Measurements from ENCODE around the gene KISS1.

Gene KISS1

GRCh38 chr1:204232526-204232925 is 36.2 kb upstream of the KISS1 start:
- Histone ChIP-seq H3K27ac (no peak overlapping the region), H3K27me3 (no peaks in the 10 kb centered on the region), H3K9me3 (no peaks in the 10 kb centered on the region), H3K36me3 (peaks cover 0 to 58% (median 9%) of the 10 kb centered on the region in 3 donors), H3K4me3 (no peak overlapping the region), H3K4me1 (no peaks in the 10 kb centered on the region)
- TF ChIP-seq CTCF (IDR thresholded peaks at IDR 0.05): no peak
- intact Hi-C loops (cut with DNase I; ENCODE audit: low total_unique reads): no loop called here
- no peak for DNase-seq

- no peak for TF ChIP-seq CTCF (IDR thresholded peaks at IDR 0.05)
- H3K36me3 ChIP-seq: peaks cover 0 to 35% (median 9%) of the 10 kb centered on the region in 3 donors
- H3K27ac ChIP-seq: no peak overlapping the region
- no peak for DNase-seq
- H3K9me3 ChIP-seq: no peaks in the 10 kb centered on the region
- no peaks in the 10 kb centered on the region for H3K27me3 ChIP-seq
- no peak overlapping the region for H3K4me3 ChIP-seq
- intact Hi-C loops (cut with DNase I; ENCODE audit: low total_unique reads): no loop called here
- H3K4me1 ChIP-seq: peaks cover 0 to 3% (median 0%) of the 10 kb centered on the region in 4 donors
These were observed 33.9 kb upstream of the KISS1 start for GRCh38 chr1:204230211-204230610.

- no peak overlapping the region for H3K4me3 ChIP-seq
- DNase-seq: no peak
- no peaks in the 10 kb centered on the region for H3K27me3 ChIP-seq
- H3K27ac ChIP-seq: no peak overlapping the region
- H3K36me3 ChIP-seq: peaks cover 0 to 34% (median 9%) of the 10 kb centered on the region in 3 donors
- intact Hi-C loops (cut with DNase I; ENCODE audit: low total_unique reads): no loop called here
- H3K4me1 ChIP-seq: peaks cover 0 to 3% (median 0%) of the 10 kb centered on the region in 4 donors
- H3K9me3 ChIP-seq: no peaks in the 10 kb centered on the region
- TF ChIP-seq CTCF (IDR thresholded peaks at IDR 0.05): no peak
These were observed 32.6 kb upstream of the KISS1 start for GRCh38 chr1:204228896-204229295.

GRCh38 chr1:204227996-204228785 is 31.9 kb upstream of the KISS1 start:
- Histone ChIP-seq H3K36me3 (peaks cover 0 to 34% (median 9%) of the 10 kb centered on the region in 3 donors), H3K9me3 (no peaks in the 10 kb centered on the region), H3K4me3 (no peak overlapping the region), H3K27me3 (no peaks in the 10 kb centered on the region), H3K4me1 (peaks cover 0 to 3% (median 0%) of the 10 kb centered on the region in 4 donors), H3K27ac (no peak overlapping the region)
- intact Hi-C loops (cut with DNase I; ENCODE audit: low total_unique reads): no loop called here
- no peak for DNase-seq
- TF ChIP-seq CTCF (IDR thresholded peaks at IDR 0.05): no peak

GRCh38 chr1:204227351-204227750 is 31.1 kb upstream of the KISS1 start:
- no peak for DNase-seq
- intact Hi-C loops (cut with DNase I; ENCODE audit: low total_unique reads): no loop called here
- H3K9me3 ChIP-seq: no peaks in the 10 kb centered on the region
- no peak for TF ChIP-seq CTCF (IDR thresholded peaks at IDR 0.05)
- H3K27me3 ChIP-seq: no peaks in the 10 kb centered on the region
- H3K27ac ChIP-seq: no peak overlapping the region
- peaks cover 0 to 3% (median 0%) of the 10 kb centered on the region in 4 donors for H3K4me1 ChIP-seq
- H3K4me3 ChIP-seq: no peak overlapping the region
- H3K36me3 ChIP-seq: peaks cover 0 to 32% (median 9%) of the 10 kb centered on the region in 3 donors

Data from tibial artery (tissue), 4 donors.